Ovary (tissue), 3 donors: ENCODE data around the gene PAM16.

ENCODE experiments used
- POLR2A ChIP-seq: fragments of 450-650 bp; IDR thresholded peaks from one replicate; pipeline ENCODE4 v1.6.1; 2017; ENCODE audit warnings: antibody characterized with exemption, mild to moderate bottlenecking, moderate library complexity
- TF ChIP-seq, protein P1 (sequence below), 3 donors: fragments of 450-650 bp in 2 of 3; fragments of 200-600 bp in 1 of 3; IDR thresholded peaks; one replicate each; pipeline versions ENCODE4 v1.5.1 to v1.8.0; 2016 to 2022; ENCODE audit warnings: antibody characterized with exemption in 3 of 3, mild to moderate bottlenecking in 1 of 3
- donor health status: DM: no; HTN: no; CAD: no.

DNA sequence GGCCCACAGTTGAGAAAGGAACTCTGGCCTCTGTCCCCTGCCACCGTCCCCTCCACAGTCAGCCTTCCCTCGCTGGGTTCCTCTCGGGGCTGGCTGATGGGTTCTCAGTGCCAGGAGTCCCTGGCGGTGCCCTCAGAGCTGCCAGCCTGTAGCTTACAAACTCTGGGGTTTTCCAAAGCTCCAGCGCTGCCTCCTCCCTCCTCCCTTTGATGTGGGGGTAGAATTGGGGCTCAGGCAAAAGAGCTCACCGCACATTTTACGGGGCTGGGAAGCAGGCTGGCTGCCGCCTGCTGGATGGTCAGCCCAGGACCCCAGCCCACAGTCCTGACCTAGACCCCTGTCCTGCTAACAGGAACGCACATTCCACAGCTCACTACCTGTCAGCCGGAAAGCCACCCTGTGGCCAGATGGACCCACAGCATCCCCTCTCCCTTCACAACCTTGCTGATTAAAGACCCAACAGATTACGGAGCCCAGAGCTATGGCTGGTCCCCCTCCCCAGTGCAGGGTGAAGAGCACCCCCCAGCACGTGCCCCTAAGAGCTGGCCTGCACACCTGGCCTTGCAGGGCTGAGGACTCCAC, 26.5 kb upstream of the PAM16 start:
- TF ChIP-seq POLR2A = no peak
- TF ChIP-seq, protein P1, sequence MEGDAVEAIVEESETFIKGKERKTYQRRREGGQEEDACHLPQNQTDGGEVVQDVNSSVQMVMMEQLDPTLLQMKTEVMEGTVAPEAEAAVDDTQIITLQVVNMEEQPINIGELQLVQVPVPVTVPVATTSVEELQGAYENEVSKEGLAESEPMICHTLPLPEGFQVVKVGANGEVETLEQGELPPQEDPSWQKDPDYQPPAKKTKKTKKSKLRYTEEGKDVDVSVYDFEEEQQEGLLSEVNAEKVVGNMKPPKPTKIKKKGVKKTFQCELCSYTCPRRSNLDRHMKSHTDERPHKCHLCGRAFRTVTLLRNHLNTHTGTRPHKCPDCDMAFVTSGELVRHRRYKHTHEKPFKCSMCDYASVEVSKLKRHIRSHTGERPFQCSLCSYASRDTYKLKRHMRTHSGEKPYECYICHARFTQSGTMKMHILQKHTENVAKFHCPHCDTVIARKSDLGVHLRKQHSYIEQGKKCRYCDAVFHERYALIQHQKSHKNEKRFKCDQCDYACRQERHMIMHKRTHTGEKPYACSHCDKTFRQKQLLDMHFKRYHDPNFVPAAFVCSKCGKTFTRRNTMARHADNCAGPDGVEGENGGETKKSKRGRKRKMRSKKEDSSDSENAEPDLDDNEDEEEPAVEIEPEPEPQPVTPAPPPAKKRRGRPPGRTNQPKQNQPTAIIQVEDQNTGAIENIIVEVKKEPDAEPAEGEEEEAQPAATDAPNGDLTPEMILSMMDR (IDR thresholded peaks at IDR 0.05) = no peak
